Heart left ventricle (tissue), 13 donors: ENCODE results near the gene RPS14.

Experiments
- POLR2A ChIP-seq, 2 donors: fragments of 450-650 bp; IDR thresholded peaks; one replicate each; pipeline ENCODE4 v1.6.1; 2017; ENCODE audit warnings: antibody characterized with exemption in 2 of 2, mild to moderate bottlenecking in 2 of 2, moderate library complexity in 2 of 2
- TF ChIP-seq, protein P1 (sequence below), 12 donors: fragments of 200-600 bp; sonication (generic) in 4 of 12; IDR thresholded peaks; one replicate each; pipeline versions ENCODE4 v1.5.0 to v1.8.0; 2018 to 2022; ENCODE audit warnings: antibody characterized with exemption in 12 of 12, mild to moderate bottlenecking in 5 of 12
- donor health status: ischemic (EF 13 %, LVEDD 7.1; RV severe dilation, severe dysfunction).
- donor health status: DM: no; HTN: yes; CAD: no.
- donor health status: DM: no; HTN: no; CAD: no.
- donor health status: ischemic (EF 25% LVEDD 6.9; RV normal size, moderate dysfunction).
- donor health status: ischemic (EF 25% LVEDD 5.7; RV mildly dilated, moderate dysfunction).
- donor health status: ischemic (EF 35%, LVEDD 5.7; RV mildly dilated, moderate dysfunction).
- donor health status: nonischemic (EF 11% LVEDD 7.7; RV severe dilation, severe dysfunction).
- donor health status: DM: yes; HTN: yes; CAD: no.
- donor health status: PGD.
- donor health status: ischemic (EF 29% LVEDD 5.4; RV normal size, mild dysfunction).
- donor health status: nonischemic (EF 23%, LVEDD 6.1; RV moderate dilation, normal function).

GRCh38 chr5:150394912-150395687, 54.4 kb downstream of the RPS14 start:
- TF ChIP-seq, protein P1, sequence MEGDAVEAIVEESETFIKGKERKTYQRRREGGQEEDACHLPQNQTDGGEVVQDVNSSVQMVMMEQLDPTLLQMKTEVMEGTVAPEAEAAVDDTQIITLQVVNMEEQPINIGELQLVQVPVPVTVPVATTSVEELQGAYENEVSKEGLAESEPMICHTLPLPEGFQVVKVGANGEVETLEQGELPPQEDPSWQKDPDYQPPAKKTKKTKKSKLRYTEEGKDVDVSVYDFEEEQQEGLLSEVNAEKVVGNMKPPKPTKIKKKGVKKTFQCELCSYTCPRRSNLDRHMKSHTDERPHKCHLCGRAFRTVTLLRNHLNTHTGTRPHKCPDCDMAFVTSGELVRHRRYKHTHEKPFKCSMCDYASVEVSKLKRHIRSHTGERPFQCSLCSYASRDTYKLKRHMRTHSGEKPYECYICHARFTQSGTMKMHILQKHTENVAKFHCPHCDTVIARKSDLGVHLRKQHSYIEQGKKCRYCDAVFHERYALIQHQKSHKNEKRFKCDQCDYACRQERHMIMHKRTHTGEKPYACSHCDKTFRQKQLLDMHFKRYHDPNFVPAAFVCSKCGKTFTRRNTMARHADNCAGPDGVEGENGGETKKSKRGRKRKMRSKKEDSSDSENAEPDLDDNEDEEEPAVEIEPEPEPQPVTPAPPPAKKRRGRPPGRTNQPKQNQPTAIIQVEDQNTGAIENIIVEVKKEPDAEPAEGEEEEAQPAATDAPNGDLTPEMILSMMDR (IDR thresholded peaks at IDR 0.05), result no peak
- no peak for TF ChIP-seq POLR2A (IDR thresholded peaks at IDR 0.05)
